GM18519 (cell line): ENCODE measurements around the gene RNU1-3.
"Not testable (repeated sequence)": the region's sequence is repeated elsewhere in the genome, so short reads cannot be mapped to it uniquely, and the experiment has no call there.

Source experiments
- ATAC-seq: cut with Tn5 transposase; IDR thresholded peaks from one replicate; pipeline ENCODE4 v1.9.1; 2021; ENCODE audit warnings: mild to moderate bottlenecking, moderate library complexity; ENCODE audit not compliant: unreplicated experiment, low FRiP score

Gene RNU1-3

DNA sequence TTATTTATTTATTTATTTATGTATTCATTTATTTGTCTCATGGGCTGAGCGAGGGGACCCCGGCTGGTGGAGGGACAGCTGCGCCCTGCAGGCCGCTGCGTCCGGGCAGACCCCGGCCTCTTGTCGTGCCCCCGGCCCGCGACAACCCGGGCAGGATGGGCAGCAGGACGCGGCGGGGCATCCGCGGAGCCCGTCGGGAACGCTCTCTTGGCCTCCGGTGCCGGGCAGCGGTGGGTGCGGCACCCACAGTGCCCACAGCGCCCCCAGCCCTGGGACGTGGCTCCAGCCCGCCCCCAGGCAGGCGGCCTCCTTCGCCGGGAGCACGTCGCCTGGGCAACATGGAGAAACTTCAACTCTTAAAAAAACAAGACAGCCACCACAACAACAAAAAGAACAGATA is 8.5 kb downstream of the RNU1-3 start:
- ATAC-seq = not testable (repeated sequence)

DNA sequence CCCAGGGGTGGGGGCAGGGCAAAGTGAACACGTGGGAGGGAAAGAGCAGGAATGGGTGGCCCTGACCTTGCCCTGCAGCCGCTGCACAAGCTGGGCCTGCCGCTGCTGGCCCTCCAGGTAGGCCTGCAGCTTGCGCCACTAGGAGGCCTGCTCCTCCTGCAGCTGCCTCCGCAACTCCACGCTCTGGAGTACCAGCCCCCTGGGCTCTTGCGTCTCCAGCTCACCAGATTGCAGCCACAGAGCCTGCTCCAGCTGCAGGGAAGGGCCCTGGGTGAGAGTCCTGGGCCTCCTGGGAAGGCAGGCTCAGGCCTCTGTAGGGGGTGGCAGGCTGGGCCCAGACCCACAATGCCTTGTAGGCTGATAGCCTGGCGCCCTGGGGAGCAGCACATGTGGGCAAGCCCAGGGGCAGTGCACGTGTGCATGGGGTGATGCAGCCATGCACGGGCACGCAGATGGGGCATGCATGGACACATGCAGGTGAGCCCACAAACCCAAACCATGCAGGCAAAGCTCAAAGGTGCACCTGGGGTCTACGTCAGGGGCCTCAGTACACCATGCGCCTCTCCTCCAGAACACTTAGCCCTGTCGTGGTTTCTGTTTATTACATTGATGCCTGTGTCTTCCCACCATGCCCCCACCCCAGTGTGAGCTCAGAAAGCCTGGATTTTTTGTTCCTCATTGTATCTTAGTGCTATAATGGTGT is 9.6 kb downstream of the RNU1-3 start:
- ATAC-seq = not testable (repeated sequence)

DNA sequence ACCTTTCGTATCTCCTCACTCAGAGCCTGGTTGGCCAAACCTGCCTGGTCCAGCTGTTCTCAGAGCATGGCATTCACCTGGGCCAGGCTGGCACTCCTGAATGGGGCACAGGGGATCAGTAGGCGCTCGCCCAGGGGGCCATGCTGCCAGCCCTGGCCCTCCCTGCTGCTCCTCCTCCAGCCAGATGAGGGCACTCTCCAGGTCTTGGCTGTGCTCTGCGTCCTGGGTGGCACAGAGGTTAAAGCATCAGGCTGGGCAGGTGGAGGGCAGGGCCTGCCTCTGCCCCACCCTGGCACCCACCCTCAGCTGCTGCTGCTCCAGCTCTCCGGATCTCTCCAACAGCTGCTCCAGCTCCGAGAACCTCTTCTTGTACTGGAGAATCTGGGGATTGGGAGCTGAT is 10.2 kb downstream of the RNU1-3 start:
- ATAC-seq = not testable (repeated sequence)

DNA sequence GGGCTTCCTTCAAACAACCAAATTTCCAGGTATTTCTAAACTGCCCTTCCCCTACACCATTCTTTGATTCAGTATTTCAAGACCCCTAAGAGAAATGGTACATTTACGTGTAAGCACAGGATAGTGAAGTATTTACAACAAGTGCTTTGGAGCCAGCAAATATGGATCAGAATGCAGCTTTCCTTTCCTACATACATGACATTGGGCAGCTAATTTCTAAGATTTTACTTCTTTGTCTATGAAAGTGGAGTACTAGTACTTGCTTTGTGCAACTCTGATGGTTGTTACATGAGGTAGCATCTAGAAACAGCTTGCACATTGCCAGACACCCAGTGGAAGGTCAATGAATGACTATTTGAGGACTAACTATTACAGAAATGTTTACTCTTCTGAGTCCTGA is 15.2 kb downstream of the RNU1-3 start:
- ATAC-seq = not testable (repeated sequence)

DNA sequence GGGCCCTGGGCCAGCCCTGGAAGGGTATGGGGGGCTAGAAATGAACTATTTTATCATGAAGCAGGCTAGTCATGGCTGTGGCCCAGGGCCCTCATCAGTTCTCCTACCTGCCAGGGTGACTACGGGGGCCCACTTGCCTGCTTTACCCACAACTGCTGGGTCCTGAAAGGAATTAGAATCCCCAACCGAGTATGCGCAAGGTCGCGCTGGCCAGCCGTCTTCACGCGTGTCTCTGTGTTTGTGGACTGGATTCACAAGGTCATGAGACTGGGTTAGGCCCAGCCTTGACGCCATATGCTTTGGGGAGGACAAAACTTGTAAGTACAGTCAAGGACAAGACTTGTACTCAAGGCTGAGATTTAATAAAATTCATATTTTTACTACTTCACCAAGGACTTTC is 16.8 kb downstream of the RNU1-3 start:
- ATAC-seq = not testable (repeated sequence)

DNA sequence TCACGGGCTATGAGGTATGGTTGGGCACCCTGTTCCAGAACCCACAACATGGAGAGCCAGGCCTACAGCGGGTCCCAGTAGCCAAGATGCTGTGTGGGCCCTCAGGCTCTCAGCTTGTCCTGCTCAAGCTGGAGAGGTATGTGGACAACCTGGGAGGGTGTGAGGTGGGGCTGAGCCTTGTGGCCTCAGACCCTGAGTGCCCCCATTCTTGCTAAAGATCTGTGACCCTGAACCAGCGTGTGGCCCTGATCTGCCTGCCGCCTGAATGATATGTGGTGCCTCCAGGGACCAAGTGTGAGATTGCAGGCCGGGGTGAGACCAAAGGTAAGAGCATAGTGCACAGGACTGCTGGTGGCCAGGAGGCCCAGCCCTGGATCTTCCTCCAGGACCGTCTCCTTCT is 17.4 kb downstream of the RNU1-3 start:
- not testable (repeated sequence) for ATAC-seq

DNA sequence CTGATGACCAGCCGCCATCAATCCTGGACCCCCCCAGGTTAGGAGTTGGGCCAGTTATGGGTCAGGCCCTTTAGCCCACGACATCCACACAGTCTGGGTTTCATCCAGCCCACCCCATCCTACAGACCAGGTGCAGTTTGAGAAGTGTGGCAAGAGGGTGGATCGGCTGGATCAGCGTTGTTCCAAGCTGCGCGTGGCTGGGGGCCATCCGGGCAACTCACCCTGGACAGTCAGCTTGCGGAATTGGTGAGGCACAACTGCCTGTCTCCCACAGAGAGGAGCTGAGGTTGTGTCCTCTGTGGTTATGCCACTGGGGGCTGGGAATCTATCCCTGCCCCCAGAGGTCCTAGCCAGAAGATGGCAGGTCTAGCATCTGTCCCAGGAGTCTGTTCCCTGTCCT is 18.0 kb downstream of the RNU1-3 start:
- not testable (repeated sequence) for ATAC-seq

DNA sequence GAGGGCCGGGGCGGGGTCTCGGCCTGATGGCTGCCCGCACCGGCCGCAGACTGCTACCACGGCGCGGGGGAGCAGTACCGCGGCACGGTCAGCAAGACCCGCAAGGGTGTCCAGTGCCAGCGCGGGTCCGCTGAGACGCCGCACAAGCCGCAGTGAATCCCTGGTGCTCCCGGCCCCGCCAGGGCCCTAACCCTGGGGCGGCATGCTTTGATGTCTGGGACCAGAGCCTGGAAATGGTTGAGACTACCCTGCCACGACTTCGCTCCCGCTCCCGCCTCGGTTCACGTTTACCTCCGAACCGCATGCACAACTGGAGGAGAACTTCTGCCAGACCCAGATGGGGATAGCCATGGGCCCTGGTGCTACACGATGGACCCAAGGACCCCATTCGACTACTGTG is 18.5 kb downstream of the RNU1-3 start:
- ATAC-seq = not testable (repeated sequence)

DNA sequence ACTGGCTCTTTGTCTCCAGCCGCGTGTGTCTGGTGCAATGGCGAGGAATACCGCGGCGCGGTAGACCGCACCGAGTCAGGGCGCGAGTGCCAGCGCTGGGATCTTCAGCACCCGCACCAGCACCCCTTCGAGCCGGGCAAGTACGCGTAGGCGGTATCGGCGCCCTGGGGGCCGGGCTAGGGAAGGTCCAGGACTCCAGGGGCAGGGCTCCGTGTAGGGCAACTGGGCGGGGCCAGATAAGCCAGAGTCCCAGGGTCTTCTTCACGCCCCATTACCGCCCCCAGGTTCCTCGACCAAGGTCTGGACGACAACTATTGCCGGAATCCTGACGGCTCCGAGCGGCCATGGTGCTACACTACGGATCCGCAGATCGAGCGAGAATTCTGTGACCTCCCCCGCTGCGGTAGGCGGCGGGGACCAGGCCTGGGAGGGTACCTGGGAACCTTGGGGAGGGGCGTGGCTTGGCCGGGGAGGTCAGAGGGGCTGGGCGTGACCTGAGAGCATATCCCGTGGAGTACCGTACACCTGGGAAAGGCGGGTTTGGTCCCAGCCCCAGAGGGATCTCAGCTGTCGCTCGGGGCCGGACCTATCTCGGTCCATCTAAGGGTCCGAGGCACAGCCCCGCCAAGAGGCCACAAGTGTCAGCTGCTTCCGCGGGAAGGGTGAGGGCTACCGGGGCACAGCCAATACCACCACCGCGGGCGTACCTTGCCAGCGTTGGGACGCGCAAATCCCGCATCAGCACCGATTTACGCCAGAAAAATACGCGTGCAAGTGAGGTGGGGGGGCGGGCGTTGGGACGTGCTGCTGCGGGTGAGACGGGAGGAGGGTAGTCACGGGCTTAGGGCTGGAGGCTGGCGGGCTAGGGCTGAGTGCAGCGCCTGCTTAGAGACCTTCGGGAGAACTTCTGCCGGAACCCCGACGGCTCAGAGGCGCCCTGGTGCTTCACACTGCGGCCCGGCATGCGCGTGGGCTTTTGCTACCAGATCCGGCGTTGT is 19.3 kb downstream of the RNU1-3 start:
- not testable (repeated sequence) for ATAC-seq

DNA sequence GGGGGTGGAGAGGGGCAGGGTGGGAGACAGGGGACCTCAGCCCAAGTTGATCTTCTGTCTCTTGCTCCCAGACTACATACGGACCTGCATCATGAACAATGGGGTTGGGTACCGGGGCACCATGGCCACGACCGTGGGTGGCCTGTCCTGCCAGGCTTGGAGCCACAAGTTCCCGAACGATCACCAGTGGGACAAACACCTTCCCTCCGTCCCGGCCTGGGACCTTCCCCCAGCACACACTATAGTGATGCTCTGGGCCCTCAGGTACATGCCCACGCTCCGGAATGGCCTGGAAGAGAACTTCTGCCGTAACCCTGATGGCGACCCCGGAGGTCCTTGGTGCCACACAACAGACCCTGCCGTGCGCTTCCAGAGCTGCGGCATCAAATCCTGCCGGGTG is 20.0 kb downstream of the RNU1-3 start:
- ATAC-seq = not testable (repeated sequence)

DNA sequence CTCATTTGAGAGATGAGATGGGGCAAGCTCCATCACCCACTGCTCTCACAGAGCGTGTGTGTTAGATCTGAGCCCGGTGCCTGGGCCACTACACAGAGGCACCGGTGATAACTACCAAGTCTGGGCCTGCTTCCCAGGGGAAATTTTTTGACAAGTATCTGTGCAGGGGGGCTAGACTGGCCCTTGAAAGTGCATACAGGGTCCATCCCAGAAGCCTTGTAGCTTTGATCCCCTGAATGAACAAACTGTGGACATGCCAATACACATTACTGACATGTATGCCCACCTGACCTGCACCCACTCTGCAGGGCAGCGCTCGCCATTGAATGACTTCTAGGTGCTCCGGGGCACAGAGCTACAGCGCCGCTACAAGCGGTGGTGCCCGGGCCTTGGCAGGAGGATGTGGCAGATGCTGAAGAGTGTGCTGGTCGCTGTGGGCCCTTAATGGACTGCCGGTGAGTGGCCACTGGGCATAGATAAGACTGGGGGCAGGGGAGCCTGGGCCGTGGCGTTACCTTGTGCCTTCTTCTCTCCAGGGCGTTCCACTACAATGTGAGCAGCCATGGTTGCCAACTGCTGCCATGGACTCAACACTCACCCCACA is 20.6 kb downstream of the RNU1-3 start:
- ATAC-seq = not testable (repeated sequence)

DNA sequence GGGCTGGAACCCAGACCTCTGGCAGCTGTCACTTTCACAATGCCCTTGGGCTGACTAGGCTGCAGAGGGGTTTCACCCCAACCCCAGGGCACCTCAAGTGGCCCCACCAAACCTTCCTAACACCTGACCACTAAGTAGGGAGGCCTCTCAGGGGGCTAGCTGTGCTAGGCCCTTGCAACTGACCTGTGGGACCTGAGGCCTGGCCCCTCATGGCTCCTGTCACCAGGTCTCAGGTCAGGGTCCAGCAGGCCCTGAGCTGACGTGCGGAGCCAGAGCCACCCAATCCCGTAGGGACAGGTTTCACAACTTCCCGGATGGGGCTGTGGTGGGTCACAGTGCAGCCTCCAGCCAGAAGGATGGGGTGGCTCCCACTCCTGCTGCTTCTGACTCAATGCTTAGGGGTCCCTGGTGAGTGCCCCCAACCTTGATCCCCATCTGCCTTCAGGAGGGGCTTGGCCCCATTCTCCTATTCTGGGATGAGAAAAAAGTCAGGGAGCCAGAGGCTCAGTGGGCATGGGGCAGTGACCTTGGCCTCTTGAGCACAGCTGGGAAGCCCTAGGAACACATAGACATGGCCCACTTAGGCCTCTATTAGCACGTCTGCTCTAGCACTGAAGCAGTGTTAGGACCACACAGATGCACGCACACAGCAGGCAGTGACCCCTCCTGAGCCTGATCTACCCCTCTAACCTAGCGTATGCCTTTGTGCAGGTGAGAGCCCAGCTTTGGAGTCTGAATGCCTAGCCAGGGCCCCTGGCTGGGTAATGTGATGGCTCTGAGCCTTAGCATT is 21.3 kb downstream of the RNU1-3 start:
- not testable (repeated sequence) for ATAC-seq

DNA sequence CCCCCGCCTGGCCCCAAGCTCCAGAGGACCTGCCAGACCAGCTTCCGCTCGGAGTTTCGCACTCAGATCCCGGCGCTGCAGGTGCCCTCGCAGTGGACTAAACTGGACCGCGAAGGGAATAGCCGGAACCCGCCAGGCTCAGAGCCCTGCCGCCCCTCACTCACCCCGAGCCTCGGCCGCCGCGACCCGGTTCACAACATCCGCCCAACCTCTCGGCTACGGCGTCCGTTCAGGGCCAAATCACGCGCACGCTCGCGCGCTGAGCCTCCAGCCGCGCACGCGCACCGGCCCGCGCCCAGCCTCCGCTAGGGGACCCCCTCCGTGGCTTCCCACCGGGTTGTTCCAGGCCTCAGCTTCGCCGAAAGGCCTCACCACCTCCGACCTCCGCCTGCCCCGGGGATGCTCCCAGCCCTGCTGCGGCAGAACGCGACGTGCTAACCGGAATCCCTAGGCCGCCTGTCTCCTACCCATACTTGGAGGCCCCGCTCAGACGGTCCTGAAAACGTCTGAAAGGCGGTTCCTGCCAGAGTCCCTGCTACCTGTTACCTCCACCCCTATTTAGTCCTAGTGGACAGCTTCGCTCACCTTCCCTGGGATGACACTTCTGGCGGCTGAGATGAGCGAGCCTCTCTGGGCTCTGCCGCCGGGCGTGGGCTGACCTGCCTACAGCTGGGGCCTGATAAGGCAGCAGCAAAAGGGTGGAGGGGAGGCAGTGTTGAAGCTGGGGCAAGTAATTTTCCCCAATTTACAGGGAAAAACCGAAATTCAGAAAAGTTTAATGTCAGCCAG is 22.1 kb downstream of the RNU1-3 start:
- peak; percentile 51 for ATAC-seq

DNA sequence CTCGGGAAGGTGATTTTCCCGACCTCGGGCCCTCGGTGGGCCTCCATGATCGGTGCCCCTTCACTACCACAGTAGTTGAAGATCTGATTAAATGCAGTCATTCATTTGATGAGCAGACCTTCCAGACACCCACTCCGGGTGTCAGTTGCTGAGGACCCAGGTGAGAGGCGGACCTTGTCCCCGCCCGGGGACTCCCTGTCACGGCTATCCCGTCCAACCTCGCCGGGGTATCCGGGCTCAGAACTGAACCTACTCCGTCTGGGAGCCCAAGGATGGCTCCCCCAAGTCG is 22.6 kb downstream of the RNU1-3 start:
- ATAC-seq = peak; percentile 19

DNA sequence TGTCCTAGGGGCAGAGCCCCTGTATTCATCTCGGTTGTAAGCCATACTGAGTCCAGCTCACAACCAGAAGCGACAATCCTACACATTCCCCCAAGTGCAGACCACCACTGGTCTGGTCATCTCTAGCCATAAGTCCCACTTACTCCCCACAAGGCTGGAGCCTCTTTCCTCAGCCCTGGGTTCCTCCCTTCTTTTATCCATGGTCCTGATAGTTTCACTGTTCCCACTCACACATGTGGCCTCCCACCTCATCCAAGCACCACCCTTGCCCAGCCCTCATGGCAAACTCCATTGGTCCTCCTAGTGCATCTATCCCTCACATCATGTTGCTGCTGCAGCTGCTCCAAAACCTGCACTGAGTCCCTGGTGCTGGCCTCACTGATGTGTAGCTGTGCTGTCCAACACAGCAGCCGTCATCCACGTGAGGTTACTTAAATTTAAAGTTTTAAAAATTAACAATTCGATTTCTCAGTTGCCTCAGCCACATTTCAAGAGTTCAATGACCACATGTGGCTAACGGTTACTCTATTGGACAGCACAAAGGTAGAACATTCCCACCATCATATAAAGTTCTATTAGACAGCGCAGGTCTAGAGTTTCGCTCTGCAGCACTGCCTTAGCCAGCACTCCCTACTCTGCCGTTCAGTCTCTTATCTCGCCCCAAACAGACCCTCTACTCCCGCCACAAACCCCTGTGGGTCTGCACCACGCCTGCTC is 23.1 kb downstream of the RNU1-3 start:
- ATAC-seq = not testable (repeated sequence)

DNA sequence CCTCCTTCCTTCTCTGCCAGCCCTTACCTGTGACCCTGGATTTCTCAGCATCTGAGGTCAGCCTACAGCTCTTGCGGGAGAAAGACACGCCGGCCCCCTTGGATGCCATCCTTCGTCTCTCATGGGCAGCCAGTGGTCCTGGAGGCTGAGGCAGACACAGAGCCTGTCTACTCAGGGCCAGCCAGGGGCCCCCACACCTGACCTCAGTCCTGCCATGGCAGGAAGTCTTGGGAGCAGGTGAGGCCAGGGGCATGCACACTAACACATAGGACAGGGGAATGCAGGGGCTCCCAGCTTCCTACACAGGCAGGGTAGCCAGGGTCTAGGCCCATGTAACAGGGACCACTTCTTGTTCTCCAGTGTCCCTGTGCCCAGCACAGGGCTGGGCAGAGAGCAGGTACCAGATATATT is 23.7 kb downstream of the RNU1-3 start:
- not testable (repeated sequence) for ATAC-seq

DNA sequence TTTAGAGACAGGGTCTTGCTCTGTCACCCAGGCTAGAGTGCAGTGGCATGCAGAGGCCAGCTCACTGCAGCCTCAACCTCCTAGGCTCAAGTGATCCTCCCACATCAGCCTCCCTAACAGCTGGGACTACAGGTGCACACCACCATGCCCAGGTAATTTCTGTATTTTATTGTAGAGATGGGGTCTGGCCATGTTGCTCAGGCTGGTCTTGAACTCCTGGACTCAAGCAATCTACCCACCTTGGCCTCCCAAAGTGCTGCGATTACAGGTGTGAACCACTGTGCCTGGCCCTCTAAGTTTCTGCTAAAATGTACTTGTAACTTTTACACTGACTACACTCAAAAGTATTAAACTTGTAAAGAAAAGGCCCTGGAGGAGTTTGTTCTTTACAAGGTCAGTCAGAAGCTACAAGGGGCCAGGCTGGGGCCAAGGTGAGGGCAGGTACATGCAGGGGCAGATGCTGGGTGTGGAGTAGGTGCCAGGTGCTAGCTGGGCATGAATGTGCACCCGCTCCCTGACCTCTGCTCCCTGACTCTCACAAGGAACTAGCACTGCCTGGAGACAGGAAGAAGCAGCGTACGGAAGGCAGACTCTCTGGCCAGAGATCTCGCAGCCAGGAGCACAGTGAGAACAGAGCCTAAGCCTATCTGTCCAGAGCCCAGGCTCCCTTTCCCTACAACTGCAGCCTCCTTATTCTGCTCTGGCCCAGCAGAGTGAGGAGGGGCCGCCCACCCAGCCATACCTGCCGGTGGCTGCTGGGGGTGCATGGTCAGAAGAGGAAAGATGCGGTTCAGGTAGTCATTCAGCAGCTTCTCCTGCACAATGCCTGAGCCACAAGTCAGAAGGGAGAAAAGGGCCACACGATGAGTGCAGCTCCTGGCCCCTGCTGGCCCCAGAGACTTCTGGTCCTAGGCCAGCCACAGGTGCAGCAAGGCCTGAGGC is 24.5 kb downstream of the RNU1-3 start:
- ATAC-seq = not testable (repeated sequence)
